Activated CD8-positive, alpha-beta memory T cell treated with anti-CD3 and anti-CD28 coated beads, Interleukin-2, amount 50 U/mL, for 1 hour (primary cell): Measurements from ENCODE around the gene SERPINB5.
"Not testable (repeated sequence)": the region's sequence is repeated elsewhere in the genome, so short reads cannot be mapped to it uniquely, and the experiment has no call there.

Experiments used
- DNase-seq: peaks from one replicate; pipeline ENCODE4 v3.0.0-alpha.2; 2020; ENCODE audit errors: extremely low read depth

Gene SERPINB5

GRCh38 chr18:63476668-63477067 is at the start of gene SERPINB5:
Gene SERPINB5 (plus strand): TSS chr18:63476958. CDS start chr18:63484429, 7,471 bp downstream.
- DNase-seq = no peak

GRCh38 chr18:63427558-63427957 is 49.2 kb upstream of the SERPINB5 start:
- DNase-seq = no peak

- no peak for DNase-seq
Measured at GRCh38 chr18:63430526-63430925, 46.2 kb upstream of the SERPINB5 start.

GRCh38 chr18:63431180-63431579 is 45.6 kb upstream of the SERPINB5 start:
- no peak for DNase-seq

GRCh38 chr18:63433334-63433866 is 43.4 kb upstream of the SERPINB5 start:
- DNase-seq = no peak

GRCh38 chr18:63438181-63438580 is 38.6 kb upstream of the SERPINB5 start:
- no peak for DNase-seq

- DNase-seq = no peak
Measured at GRCh38 chr18:63439334-63439733, 37.4 kb upstream of the SERPINB5 start.

GRCh38 chr18:63440219-63440618 is 36.5 kb upstream of the SERPINB5 start:
- no peak for DNase-seq

- no peak for DNase-seq
Measured at GRCh38 chr18:63440881-63441280, 35.9 kb upstream of the SERPINB5 start.

- DNase-seq = no peak
Measured at GRCh38 chr18:63443829-63444228, 32.9 kb upstream of the SERPINB5 start.

GRCh38 chr18:63444580-63444979 is 32.2 kb upstream of the SERPINB5 start:
- DNase-seq = no peak

- no peak for DNase-seq
Measured at GRCh38 chr18:63445037-63445436, 31.7 kb upstream of the SERPINB5 start.

GRCh38 chr18:63446266-63446665 is 30.5 kb upstream of the SERPINB5 start:
- no peak for DNase-seq

GRCh38 chr18:63447066-63447465 is 29.7 kb upstream of the SERPINB5 start:
- DNase-seq = no peak

- no peak for DNase-seq
Measured at GRCh38 chr18:63449426-63449825, 27.3 kb upstream of the SERPINB5 start.

- no peak for DNase-seq
Measured at GRCh38 chr18:63451799-63452660, 24.7 kb upstream of the SERPINB5 start.

GRCh38 chr18:63452751-63453150 is 24.0 kb upstream of the SERPINB5 start:
- not testable (repeated sequence) for DNase-seq

- no peak for DNase-seq
Measured at GRCh38 chr18:63454497-63454896, 22.3 kb upstream of the SERPINB5 start.

GRCh38 chr18:63457977-63458376 is 18.8 kb upstream of the SERPINB5 start:
- DNase-seq = no peak

- no peak for DNase-seq
Measured at GRCh38 chr18:63460414-63460813, 16.3 kb upstream of the SERPINB5 start.

- no peak for DNase-seq
Measured at GRCh38 chr18:63464434-63464833, 12.3 kb upstream of the SERPINB5 start.

GRCh38 chr18:63465059-63465458 is 11.7 kb upstream of the SERPINB5 start:
- DNase-seq = no peak

- no peak for DNase-seq
Measured at GRCh38 chr18:63467699-63468098, 9.1 kb upstream of the SERPINB5 start.
